22Rv1 (cell line): ENCODE data around the gene ACTRT1.

Experiments used
- ZFX ChIP-seq: fragments of 450-650 bp; IDR thresholded peaks from 2 replicates; pipeline ENCODE4 v1.6.1; 2017; ENCODE audit warnings: antibody characterized with exemption, borderline replicate concordance
- TF ChIP-seq, protein P1 (sequence below): fragments of 450-650 bp; IDR thresholded peaks from 2 replicates; pipeline ENCODE4 v1.5.1; 2017; ENCODE audit warnings: mild to moderate bottlenecking

DNA sequence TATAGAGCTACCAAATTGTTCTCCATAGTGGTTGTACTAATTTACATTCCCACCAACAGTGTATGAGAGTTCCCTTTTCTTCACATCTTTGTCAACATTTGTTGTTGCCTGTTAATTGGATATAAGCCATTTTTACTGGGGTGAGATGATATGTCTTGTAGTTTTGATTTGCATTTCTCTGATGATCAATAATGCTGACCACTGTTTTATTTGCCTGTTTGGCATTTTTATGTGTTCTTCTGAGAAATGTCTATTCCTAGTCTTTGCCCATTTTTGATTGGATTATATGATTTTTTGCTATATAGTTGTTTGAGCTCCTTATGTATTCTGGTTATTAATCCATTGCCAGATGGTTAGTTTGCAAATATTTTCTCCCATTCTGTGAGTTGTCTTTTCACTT lies 44.3 kb downstream of the ACTRT1 start:
- TF ChIP-seq, protein P1, sequence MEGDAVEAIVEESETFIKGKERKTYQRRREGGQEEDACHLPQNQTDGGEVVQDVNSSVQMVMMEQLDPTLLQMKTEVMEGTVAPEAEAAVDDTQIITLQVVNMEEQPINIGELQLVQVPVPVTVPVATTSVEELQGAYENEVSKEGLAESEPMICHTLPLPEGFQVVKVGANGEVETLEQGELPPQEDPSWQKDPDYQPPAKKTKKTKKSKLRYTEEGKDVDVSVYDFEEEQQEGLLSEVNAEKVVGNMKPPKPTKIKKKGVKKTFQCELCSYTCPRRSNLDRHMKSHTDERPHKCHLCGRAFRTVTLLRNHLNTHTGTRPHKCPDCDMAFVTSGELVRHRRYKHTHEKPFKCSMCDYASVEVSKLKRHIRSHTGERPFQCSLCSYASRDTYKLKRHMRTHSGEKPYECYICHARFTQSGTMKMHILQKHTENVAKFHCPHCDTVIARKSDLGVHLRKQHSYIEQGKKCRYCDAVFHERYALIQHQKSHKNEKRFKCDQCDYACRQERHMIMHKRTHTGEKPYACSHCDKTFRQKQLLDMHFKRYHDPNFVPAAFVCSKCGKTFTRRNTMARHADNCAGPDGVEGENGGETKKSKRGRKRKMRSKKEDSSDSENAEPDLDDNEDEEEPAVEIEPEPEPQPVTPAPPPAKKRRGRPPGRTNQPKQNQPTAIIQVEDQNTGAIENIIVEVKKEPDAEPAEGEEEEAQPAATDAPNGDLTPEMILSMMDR: no peak
- no peak for TF ChIP-seq ZFX
